ENCODE measurements around the gene MATN3. TPM values are rescaled to one million over a fixed set of nuclear protein-coding genes. Genes with fewer than 3 reads are reported as not detected.
A peak's percentile ranks its signal among the peaks of the same experiment; 100 is the strongest.

Gene MATN3
- total RNA-seq, 1 experiment from 2014 or later, result 18.1 TPM

DNA sequence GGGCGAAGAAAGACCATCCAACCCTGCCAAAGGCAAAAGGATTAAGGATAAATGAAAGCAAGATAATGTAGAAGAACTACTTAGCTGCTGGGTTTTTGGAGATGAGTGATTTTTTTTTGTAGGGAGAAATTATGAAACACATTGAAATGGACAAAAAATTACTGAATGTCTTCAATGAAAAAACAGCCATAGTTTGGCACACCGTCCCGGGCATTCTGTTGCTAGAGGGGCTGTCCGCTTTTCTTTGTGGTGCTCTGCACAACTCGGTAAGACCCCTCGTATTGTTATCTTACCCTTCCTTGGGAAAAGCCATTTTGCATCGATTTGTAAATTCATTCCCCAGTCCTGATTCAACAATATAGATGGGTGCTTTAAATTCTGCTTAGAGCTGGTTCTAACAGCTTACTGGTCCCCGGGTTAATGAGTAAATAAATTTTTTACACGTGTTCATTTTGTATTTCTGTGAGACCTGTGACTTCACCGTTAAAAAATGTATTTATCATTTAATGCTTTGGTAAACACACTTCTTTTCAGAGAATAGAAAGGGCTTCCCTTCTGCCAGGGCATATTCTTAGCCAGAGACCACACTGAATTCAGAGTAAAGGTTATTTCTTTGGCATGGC lies 39.9 kb upstream of the MATN3 start:
- Histone ChIP-seq H3K27me3 (replicated peaks; ENCODE audit: control insufficient read depth, insufficient read depth, low read length) (no peaks in the 10 kb centered on the region), H3K9me3 (no peaks in the 10 kb centered on the region), H3K36me3 (ENCODE audit: control insufficient read depth, insufficient read depth, low read length) (no peaks in the 10 kb centered on the region), H3K4me1 (peaks cover 27% of the 10 kb centered on the region), H3K4me3 (ENCODE audit: low read depth, low read length) (peak overlapping the region; percentile 77)
- ChIA-PET CTCF (interaction anchor here (1.0 to 3.5 kb wide), 4 partner anchors 19 to 173 kb away, joined by 3 to 33 read pairs (median 9); partner anchors contain the start of gene SDC1), POLR2A (interaction anchor here (0.8 to 1.8 kb wide), 6 partner anchors 9 to 162 kb away, joined by 4 to 7 read pairs (median 6); partner anchors contain the start of gene WDR35)
- DNase-seq, result peak in 1 of 2 experiments; percentile 25
- H3K4me1 Mint-ChIP-seq (ENCODE audit: low read depth, unreplicated experiment), result peaks cover 21% of the 10 kb centered on the region
- H3K9me3 Mint-ChIP-seq (ENCODE audit: unreplicated experiment), result no peaks in the 10 kb centered on the region
- intact Hi-C loops (cut with micrococcal nuclease; ENCODE audit: unreplicated experiment), result no loop called here
- peaks cover 3% of the 10 kb centered on the region for H3K27me3 Mint-ChIP-seq (ENCODE audit: insufficient read depth, unreplicated experiment)
- TF ChIP-seq, protein P1, sequence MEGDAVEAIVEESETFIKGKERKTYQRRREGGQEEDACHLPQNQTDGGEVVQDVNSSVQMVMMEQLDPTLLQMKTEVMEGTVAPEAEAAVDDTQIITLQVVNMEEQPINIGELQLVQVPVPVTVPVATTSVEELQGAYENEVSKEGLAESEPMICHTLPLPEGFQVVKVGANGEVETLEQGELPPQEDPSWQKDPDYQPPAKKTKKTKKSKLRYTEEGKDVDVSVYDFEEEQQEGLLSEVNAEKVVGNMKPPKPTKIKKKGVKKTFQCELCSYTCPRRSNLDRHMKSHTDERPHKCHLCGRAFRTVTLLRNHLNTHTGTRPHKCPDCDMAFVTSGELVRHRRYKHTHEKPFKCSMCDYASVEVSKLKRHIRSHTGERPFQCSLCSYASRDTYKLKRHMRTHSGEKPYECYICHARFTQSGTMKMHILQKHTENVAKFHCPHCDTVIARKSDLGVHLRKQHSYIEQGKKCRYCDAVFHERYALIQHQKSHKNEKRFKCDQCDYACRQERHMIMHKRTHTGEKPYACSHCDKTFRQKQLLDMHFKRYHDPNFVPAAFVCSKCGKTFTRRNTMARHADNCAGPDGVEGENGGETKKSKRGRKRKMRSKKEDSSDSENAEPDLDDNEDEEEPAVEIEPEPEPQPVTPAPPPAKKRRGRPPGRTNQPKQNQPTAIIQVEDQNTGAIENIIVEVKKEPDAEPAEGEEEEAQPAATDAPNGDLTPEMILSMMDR (IDR thresholded peaks at IDR 0.05; ENCODE audit: insufficient read depth in 1 of 2, low read depth in 1 of 2, low read length in 1 of 2, severe bottlenecking in 1 of 2, unreplicated experiment in 1 of 2), result no peak
- H3K36me3 Mint-ChIP-seq (ENCODE audit: insufficient read depth, unreplicated experiment), result no peaks in the 10 kb centered on the region
- H3K4me3 Mint-ChIP-seq (ENCODE audit: unreplicated experiment), result no peak overlapping the region
- no peak overlapping the region for H3K27ac Mint-ChIP-seq (ENCODE audit: unreplicated experiment)
- BruUV-seq (replicated peaks), result TSS peak; percentile 97

GRCh38 chr2:20051532-20052228 lies 39.2 kb upstream of the MATN3 start, which contains the start of gene LAPTM4A:
Gene LAPTM4A, minus strand, starts transcription at chr2:20051628. Its CDS starts 108 bp downstream, at chr2:20051520.
- no peaks in the 10 kb centered on the region for H3K27me3 Mint-ChIP-seq (ENCODE audit: insufficient read depth, unreplicated experiment)
- DNase-seq, result peak; percentile 98 to 100
- CTCF ChIA-PET, result interaction anchor here (0.5 to 3.5 kb wide), 12 partner anchors 9 to 694 kb away, joined by 3 to 33 read pairs (median 5); partner anchors contain the start of genes OSR1 and SDC1

More at GRCh38 chr2:20051532-20052228, 39.2 kb upstream of the MATN3 start, which contains the start of gene LAPTM4A:
- H3K36me3 ChIP-seq (ENCODE audit: control insufficient read depth, insufficient read depth, low read length), result no peaks in the 10 kb centered on the region
- H3K9me3 Mint-ChIP-seq (ENCODE audit: unreplicated experiment), result no peaks in the 10 kb centered on the region
- intact Hi-C loops (cut with micrococcal nuclease; ENCODE audit: unreplicated experiment), result loop anchor here (1.0 to 2.0 kb wide), 6 partner anchors 21 to 95 kb away; partner anchors contain the start of gene WDR35
- no peak within 1 kb of the TSS for H3K4me3 Mint-ChIP-seq (ENCODE audit: unreplicated experiment)
- H3K9me3 ChIP-seq, result no peaks in the 10 kb centered on the region
- BruUV-seq (replicated peaks), result no TSS peak
- H3K4me3 ChIP-seq (ENCODE audit: low read depth, low read length), result peak within 1 kb of the TSS; percentile 98
- TF ChIP-seq, protein P1 (IDR thresholded peaks at IDR 0.05; ENCODE audit: insufficient read depth in 1 of 2, low read depth in 1 of 2, low read length in 1 of 2, severe bottlenecking in 1 of 2, unreplicated experiment in 1 of 2), result peak in 1 of 2 experiments; percentile 12
- no peaks in the 10 kb centered on the region for H3K36me3 Mint-ChIP-seq (ENCODE audit: insufficient read depth, unreplicated experiment)
- no peak within 1 kb of the TSS for H3K27ac Mint-ChIP-seq (ENCODE audit: unreplicated experiment)
- H3K27me3 ChIP-seq (replicated peaks; ENCODE audit: control insufficient read depth, insufficient read depth, low read length), result no peaks in the 10 kb centered on the region
- peaks cover 21% of the 10 kb centered on the region for H3K4me1 Mint-ChIP-seq (ENCODE audit: low read depth, unreplicated experiment)
- H3K4me1 ChIP-seq, result peaks cover 27% of the 10 kb centered on the region
- POLR2A ChIA-PET, result interaction anchor here (0.6 to 1.8 kb wide), 9 partner anchors 9 to 174 kb away, joined by 3 to 7 read pairs (median 5); partner anchors contain the start of genes SDC1 and WDR35
